ENCODE data around the gene CIBAR2.

Gene CIBAR2

DNA sequence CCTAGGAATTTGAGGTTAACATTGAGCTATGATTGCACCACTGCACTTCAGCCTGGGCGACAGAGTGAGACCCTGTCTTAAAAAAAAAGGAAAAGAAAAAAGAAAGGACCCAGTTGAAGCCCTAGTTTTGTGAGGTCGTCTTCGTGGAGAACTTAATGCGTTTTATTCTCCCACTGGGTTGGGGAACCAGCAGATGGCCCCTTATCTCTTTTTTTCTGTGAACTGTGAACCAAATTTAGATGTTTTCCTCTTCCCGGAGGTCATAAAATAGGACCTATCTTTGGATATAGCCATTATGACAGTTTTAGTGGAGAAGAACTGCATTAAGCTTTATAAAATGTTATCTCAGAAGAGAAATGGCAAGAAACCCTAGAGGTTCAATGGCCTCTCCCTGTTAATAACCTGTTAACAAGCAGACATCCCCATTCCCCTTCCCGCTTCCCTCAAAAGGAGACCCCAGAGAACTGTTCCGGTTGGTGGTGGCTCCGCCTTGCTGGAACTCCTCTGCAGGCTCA lies 61.1 kb downstream of the CIBAR2 start:
- H3K27ac Mint-ChIP-seq = peak overlapping the region; percentile 39 to 65 (median 63)
- no peaks in the 10 kb centered on the region for H3K36me3 Mint-ChIP-seq (ENCODE audit: low read depth)
- TF ChIP-seq, protein P1, sequence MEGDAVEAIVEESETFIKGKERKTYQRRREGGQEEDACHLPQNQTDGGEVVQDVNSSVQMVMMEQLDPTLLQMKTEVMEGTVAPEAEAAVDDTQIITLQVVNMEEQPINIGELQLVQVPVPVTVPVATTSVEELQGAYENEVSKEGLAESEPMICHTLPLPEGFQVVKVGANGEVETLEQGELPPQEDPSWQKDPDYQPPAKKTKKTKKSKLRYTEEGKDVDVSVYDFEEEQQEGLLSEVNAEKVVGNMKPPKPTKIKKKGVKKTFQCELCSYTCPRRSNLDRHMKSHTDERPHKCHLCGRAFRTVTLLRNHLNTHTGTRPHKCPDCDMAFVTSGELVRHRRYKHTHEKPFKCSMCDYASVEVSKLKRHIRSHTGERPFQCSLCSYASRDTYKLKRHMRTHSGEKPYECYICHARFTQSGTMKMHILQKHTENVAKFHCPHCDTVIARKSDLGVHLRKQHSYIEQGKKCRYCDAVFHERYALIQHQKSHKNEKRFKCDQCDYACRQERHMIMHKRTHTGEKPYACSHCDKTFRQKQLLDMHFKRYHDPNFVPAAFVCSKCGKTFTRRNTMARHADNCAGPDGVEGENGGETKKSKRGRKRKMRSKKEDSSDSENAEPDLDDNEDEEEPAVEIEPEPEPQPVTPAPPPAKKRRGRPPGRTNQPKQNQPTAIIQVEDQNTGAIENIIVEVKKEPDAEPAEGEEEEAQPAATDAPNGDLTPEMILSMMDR (IDR thresholded peaks at IDR 0.05; ENCODE audit: unreplicated experiment in 3 of 3) = no peak
- no peak overlapping the region for H3K4me3 Mint-ChIP-seq
- H3K4me1 Mint-ChIP-seq = peaks cover 19% of the 10 kb centered on the region
- peaks cover 3% of the 10 kb centered on the region for H3K27me3 Mint-ChIP-seq (ENCODE audit: low read depth)
- no peaks in the 10 kb centered on the region for H3K9me3 Mint-ChIP-seq

DNA sequence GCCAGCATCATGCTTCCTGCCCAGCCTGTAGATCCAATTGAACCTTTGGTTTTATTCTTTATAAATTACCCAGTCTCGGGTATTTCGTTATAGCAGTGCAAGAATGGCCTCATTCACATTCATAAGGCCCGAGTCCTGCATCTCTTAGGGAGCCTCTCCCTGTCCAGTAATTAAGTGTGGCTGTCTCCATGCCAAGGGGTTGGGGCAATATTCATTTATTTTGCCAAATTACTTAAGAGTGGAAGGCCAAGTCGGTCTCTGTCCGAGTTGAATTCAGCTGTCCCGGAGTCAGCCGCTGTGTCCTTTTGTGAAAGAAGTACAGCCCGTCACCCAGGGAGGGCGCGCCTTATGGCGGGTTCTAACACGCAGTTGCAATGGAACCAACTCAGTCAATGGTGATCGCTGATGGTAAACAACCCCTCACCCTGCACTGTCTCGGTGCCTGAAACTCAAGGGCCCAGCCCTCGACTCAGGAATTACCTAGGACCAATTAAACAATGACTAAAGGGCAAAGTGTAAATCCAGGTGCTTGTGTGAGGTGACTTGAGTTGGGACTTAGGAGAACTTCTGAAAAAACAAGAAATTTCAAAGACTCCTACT lies 62.5 kb downstream of the CIBAR2 start:
- peaks cover 3% of the 10 kb centered on the region for H3K27me3 Mint-ChIP-seq (ENCODE audit: low read depth)
- H3K36me3 Mint-ChIP-seq (ENCODE audit: low read depth) = no peaks in the 10 kb centered on the region
- no peak overlapping the region for H3K4me3 Mint-ChIP-seq
- TF ChIP-seq, protein P1 (IDR thresholded peaks at IDR 0.05; ENCODE audit: unreplicated experiment in 3 of 3) = no peak
- no peaks in the 10 kb centered on the region for H3K9me3 Mint-ChIP-seq
- no peak overlapping the region for H3K27ac Mint-ChIP-seq
- peaks cover 8% of the 10 kb centered on the region for H3K4me1 Mint-ChIP-seq

DNA sequence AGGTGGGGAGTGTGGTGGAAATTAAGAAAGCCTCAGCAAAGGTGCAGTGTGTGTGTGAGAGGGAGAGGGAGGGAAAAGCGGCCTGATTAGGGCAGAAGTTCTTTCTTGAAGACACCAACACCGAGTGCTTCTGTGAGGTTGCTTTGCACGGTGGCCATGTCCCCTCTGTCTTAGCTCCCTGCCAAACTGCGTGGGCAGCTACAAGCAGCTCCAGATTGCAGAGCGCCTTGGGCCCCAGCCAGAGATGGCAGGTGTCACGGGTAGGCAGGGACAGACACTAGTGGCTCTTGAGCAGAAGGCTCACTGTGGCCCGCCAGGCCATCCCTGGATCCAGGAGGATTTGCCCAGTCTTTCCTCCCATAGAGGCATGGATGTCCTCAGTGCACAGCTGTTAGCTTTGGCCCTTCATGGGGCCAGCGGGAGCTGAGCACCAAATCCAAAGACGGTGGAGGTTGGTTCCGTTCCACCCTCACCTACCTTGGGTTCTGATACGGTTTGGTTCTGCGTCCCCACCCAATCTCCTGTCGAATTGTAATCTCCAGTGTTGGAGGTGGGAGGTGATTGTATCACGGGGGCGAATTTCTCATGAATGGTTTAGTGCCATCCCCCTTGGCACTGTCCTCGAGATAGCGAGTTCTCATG lies 63.2 kb downstream of the CIBAR2 start:
- Mint-ChIP-seq H3K27me3 (ENCODE audit: low read depth) (peaks cover 3% of the 10 kb centered on the region), H3K4me1 (peaks cover 8% of the 10 kb centered on the region), H3K36me3 (ENCODE audit: low read depth) (no peaks in the 10 kb centered on the region), H3K9me3 (no peaks in the 10 kb centered on the region), H3K4me3 (no peak overlapping the region), H3K27ac (no peak overlapping the region)
- TF ChIP-seq, protein P1 (IDR thresholded peaks at IDR 0.05; ENCODE audit: unreplicated experiment in 3 of 3) = no peak
